Osteocyte (in vitro differentiated cells): ENCODE measurements around the gene MLST8. TPM values are rescaled to one million over a fixed set of nuclear protein-coding genes. Genes with fewer than 3 reads are reported as not detected.

Experiments
- DNase-seq: peaks from one replicate; pipeline ENCODE4 v3.0.0; 2021; ENCODE audit warnings: mixed read lengths; ENCODE audit not compliant: unreplicated experiment; ENCODE audit errors: extremely low spot score
- H3K27ac Mint-ChIP-seq: one replicate; pipeline ENCODE4 v1.8.0; 2021; ENCODE audit warnings: mild to moderate bottlenecking, mixed read lengths; ENCODE audit not compliant: unreplicated experiment
- H3K27me3 Mint-ChIP-seq: one replicate; pipeline ENCODE4 v1.8.0; 2021; ENCODE audit warnings: mixed read lengths; ENCODE audit not compliant: unreplicated experiment
- H3K36me3 Mint-ChIP-seq: one replicate; pipeline ENCODE4 v1.8.0; 2021; ENCODE audit warnings: mixed read lengths; ENCODE audit not compliant: unreplicated experiment
- H3K4me1 Mint-ChIP-seq: one replicate; pipeline ENCODE4 v1.8.0; 2021; ENCODE audit warnings: mixed read lengths; ENCODE audit not compliant: unreplicated experiment
- H3K4me3 Mint-ChIP-seq: one replicate; pipeline ENCODE4 v1.8.0; 2021; ENCODE audit warnings: mild to moderate bottlenecking, moderate library complexity, mixed read lengths; ENCODE audit not compliant: unreplicated experiment
- H3K9me3 Mint-ChIP-seq: one replicate; pipeline ENCODE4 v1.8.0; 2021; ENCODE audit warnings: mixed read lengths; ENCODE audit not compliant: unreplicated experiment
- total RNA-seq: library from RNA; stranded (reverse); gene quantifications from 2 replicates; pipeline ENCODE4 v1.2.1, GENCODE V29; 2021
- TF ChIP-seq, protein P1 (sequence below): fragments of 200-600 bp; sonication (generic); IDR thresholded peaks from 2 replicates; pipeline ENCODE4 v1.5.0; 2021; ENCODE audit warnings: antibody characterized with exemption, mild to moderate bottlenecking, moderate library complexity

Gene MLST8
- total RNA-seq, 1 donor from 2014 or later, result 60.2 TPM

DNA sequence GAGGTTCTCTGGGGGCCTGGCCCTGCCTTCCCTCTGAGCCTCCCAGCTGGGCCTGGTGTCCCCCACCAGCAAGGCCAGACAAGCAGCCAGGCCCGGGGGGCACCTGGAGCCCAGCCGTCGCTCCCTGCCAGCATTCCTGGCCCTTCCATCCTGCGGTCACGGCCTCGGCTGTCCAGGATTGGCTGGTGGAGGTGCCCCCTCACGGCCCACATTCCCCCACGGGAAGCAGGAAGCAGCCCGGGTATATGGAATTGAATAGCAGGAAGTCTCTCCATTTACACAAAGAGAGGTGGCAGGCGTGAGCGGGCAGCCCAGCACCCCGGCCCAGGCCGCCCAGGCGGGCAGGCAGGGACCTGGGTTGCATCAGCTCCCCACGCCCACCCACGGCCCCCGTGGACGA is 35.2 kb upstream of the MLST8 start:
- TF ChIP-seq, protein P1, sequence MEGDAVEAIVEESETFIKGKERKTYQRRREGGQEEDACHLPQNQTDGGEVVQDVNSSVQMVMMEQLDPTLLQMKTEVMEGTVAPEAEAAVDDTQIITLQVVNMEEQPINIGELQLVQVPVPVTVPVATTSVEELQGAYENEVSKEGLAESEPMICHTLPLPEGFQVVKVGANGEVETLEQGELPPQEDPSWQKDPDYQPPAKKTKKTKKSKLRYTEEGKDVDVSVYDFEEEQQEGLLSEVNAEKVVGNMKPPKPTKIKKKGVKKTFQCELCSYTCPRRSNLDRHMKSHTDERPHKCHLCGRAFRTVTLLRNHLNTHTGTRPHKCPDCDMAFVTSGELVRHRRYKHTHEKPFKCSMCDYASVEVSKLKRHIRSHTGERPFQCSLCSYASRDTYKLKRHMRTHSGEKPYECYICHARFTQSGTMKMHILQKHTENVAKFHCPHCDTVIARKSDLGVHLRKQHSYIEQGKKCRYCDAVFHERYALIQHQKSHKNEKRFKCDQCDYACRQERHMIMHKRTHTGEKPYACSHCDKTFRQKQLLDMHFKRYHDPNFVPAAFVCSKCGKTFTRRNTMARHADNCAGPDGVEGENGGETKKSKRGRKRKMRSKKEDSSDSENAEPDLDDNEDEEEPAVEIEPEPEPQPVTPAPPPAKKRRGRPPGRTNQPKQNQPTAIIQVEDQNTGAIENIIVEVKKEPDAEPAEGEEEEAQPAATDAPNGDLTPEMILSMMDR, result no peak
- H3K9me3 Mint-ChIP-seq, result no peaks in the 10 kb centered on the region
- no peak overlapping the region for H3K4me3 Mint-ChIP-seq
- no peak overlapping the region for H3K27ac Mint-ChIP-seq
- H3K36me3 Mint-ChIP-seq, result peaks cover 20% of the 10 kb centered on the region
- H3K4me1 Mint-ChIP-seq, result peaks cover 3% of the 10 kb centered on the region
- DNase-seq, result no peak
- no peaks in the 10 kb centered on the region for H3K27me3 Mint-ChIP-seq

- peaks cover 3% of the 10 kb centered on the region for H3K4me1 Mint-ChIP-seq
- no peaks in the 10 kb centered on the region for H3K9me3 Mint-ChIP-seq
- no peak overlapping the region for H3K27ac Mint-ChIP-seq
- DNase-seq, result no peak
- no peak overlapping the region for H3K4me3 Mint-ChIP-seq
- TF ChIP-seq, protein P1, result no peak
- H3K36me3 Mint-ChIP-seq, result peaks cover 19% of the 10 kb centered on the region
- H3K27me3 Mint-ChIP-seq, result no peaks in the 10 kb centered on the region
Measured at GRCh38 chr16:2170587-2171435, 34.4 kb upstream of the MLST8 start.

- no peak for DNase-seq
- Mint-ChIP-seq H3K4me1 (peaks cover 3% of the 10 kb centered on the region), H3K27me3 (no peaks in the 10 kb centered on the region), H3K9me3 (no peaks in the 10 kb centered on the region), H3K27ac (no peak overlapping the region), H3K4me3 (no peak overlapping the region), H3K36me3 (peaks cover 21% of the 10 kb centered on the region)
- TF ChIP-seq, protein P1, result no peak
Measured at GRCh38 chr16:2171601-2172178, 33.6 kb upstream of the MLST8 start.

DNA sequence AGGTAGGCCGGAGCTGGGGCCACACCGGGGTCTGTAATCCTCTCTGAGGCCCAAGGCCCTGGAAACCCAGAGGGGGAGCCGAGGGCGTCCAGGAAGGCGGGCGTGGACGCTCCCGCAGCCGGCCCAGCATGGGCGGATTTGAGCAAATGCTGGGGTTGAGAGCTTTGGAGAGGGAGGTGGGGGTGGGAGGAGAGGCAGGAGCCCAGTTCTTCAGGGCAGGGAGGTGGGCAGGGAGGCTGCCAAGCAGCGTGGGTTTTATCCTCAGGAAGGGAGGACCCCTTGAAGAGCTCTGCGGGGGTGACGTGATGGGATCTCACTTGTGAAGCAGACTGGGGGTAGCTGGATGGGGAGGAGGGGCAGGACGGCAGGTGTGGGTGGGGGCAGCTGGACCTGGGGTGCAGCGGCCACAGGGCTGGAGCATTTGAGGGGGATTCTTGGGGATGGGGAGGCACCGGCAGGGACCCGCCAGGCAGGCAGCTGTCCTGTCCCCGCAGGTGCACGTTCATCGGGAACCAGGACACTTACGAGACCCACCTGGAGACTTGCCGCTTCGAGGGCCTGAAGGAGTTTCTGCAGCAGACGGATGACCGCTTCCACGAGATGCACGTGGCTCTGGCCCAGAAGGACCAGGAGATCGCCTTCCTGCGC is 32.4 kb upstream of the MLST8 start:
- H3K4me1 Mint-ChIP-seq, result peaks cover 3% of the 10 kb centered on the region
- H3K36me3 Mint-ChIP-seq, result peaks cover 23% of the 10 kb centered on the region
- DNase-seq, result no peak
- H3K4me3 Mint-ChIP-seq, result no peak overlapping the region
- no peaks in the 10 kb centered on the region for H3K27me3 Mint-ChIP-seq
- H3K9me3 Mint-ChIP-seq, result no peaks in the 10 kb centered on the region
- H3K27ac Mint-ChIP-seq, result no peak overlapping the region
- TF ChIP-seq, protein P1, result no peak

GRCh38 chr16:2173366-2173765 is 31.9 kb upstream of the MLST8 start:
- DNase-seq, result no peak
- no peak overlapping the region for H3K27ac Mint-ChIP-seq
- no peaks in the 10 kb centered on the region for H3K27me3 Mint-ChIP-seq
- TF ChIP-seq, protein P1, result no peak
- no peak overlapping the region for H3K4me3 Mint-ChIP-seq
- H3K4me1 Mint-ChIP-seq, result peaks cover 3% of the 10 kb centered on the region
- H3K36me3 Mint-ChIP-seq, result peaks cover 19% of the 10 kb centered on the region
- H3K9me3 Mint-ChIP-seq, result no peaks in the 10 kb centered on the region
